SK-N-SH treated with all-trans-retinoic acid at 6 μM for 48 hours (cell line): ENCODE results near the gene TMEM25.

ENCODE experiments used
- ATAC-seq: fragments of 200-7000 bp; cut with Tn5 transposase; 3 replicates; pipeline ENCODE4 v1.9.1; 2020; ENCODE audit warnings: mild to moderate bottlenecking, moderate library complexity
- ARNTL ChIP-seq: fragments of 450-650 bp; formaldehyde crosslinking; IDR thresholded peaks from 2 replicates; pipeline ENCODE4 v1.5.0; 2020; ENCODE audit warnings: low read depth, mild to moderate bottlenecking, moderate library complexity, borderline replicate concordance
- BACH2 ChIP-seq: fragments of 250-450 bp; sonication (Bioruptor Pico); IDR thresholded peaks from 2 replicates; pipeline ENCODE4 v1.9.0; 2021; ENCODE audit warnings: mild to moderate bottlenecking, borderline replicate concordance
- CSDC2 ChIP-seq: fragments of 250-450 bp; sonication (Bioruptor Pico); IDR thresholded peaks from 2 replicates; pipeline ENCODE4 v1.5.0; 2020; ENCODE audit warnings: mild to moderate bottlenecking, moderate library complexity
- ESRRG ChIP-seq: fragments of 250-450 bp; sonication (Bioruptor Pico); IDR thresholded peaks from 2 replicates; pipeline ENCODE4 v1.6.1; 2021; ENCODE audit warnings: mild to moderate bottlenecking
- GLIS3 ChIP-seq: fragments of 250-450 bp; sonication (Bioruptor Pico); IDR thresholded peaks from 2 replicates; pipeline ENCODE4 v1.5.0; 2020; ENCODE audit warnings: mild to moderate bottlenecking, moderate library complexity
- OSR1 ChIP-seq: fragments of 250-450 bp; sonication (Bioruptor Pico); IDR thresholded peaks from 2 replicates; pipeline ENCODE4 v1.8.0; 2022; ENCODE audit warnings: moderate library complexity, mild to moderate bottlenecking, inconsistent platforms
- PATZ1 ChIP-seq: fragments of 250-450 bp; sonication (Bioruptor Pico); IDR thresholded peaks from 2 replicates; pipeline ENCODE4 v1.8.0; 2020; ENCODE audit warnings: mild to moderate bottlenecking, moderate library complexity, borderline replicate concordance
- PPARA ChIP-seq: fragments of 250-450 bp; sonication (Bioruptor Pico); IDR thresholded peaks from 2 replicates; pipeline ENCODE4 v1.5.0; 2020; ENCODE audit warnings: mild to moderate bottlenecking, borderline replicate concordance
- SNAI2 ChIP-seq: fragments of 250-450 bp; sonication (Bioruptor Pico); IDR thresholded peaks from 2 replicates; pipeline ENCODE4 v1.5.0; 2020; ENCODE audit warnings: mild to moderate bottlenecking, moderate library complexity
- TCF4 ChIP-seq: fragments of 250-450 bp; sonication (Bioruptor Pico); IDR thresholded peaks from 2 replicates; pipeline ENCODE4 v1.8.0; 2021; ENCODE audit warnings: mild to moderate bottlenecking, moderate library complexity, borderline replicate concordance
- TOX ChIP-seq: fragments of 250-450 bp; sonication (Bioruptor Pico); IDR thresholded peaks from 2 replicates; pipeline ENCODE4 v1.8.0; 2021; ENCODE audit warnings: mild to moderate bottlenecking, moderate library complexity, borderline replicate concordance
- TSHZ2 ChIP-seq: fragments of 250-450 bp; sonication (Bioruptor Pico); IDR thresholded peaks from 2 replicates; pipeline ENCODE4 v1.5.0; 2020; ENCODE audit warnings: mild to moderate bottlenecking, moderate library complexity
- ZC3H10 ChIP-seq: fragments of 250-450 bp; sonication (Bioruptor Pico); IDR thresholded peaks from 2 replicates; pipeline ENCODE4 v1.5.1; 2021; ENCODE audit warnings: mild to moderate bottlenecking, moderate library complexity
- ZFP3 ChIP-seq: fragments of 250-450 bp; sonication (Bioruptor Pico); IDR thresholded peaks from 2 replicates; pipeline ENCODE4 v1.5.0; 2020; ENCODE audit warnings: mild to moderate bottlenecking, moderate library complexity
- ZFP30 ChIP-seq: fragments of 450-650 bp; formaldehyde crosslinking; IDR thresholded peaks from 2 replicates; pipeline ENCODE4 v1.5.0; 2022; ENCODE audit warnings: mild to moderate bottlenecking, moderate library complexity
- ZNF565 ChIP-seq: fragments of 450-650 bp; formaldehyde crosslinking; conservative IDR thresholded peaks from 2 replicates; pipeline ENCODE4 v1.5.0; 2020; ENCODE audit warnings: low read depth, mild to moderate bottlenecking, moderate library complexity
- ZNF70 ChIP-seq: fragments of 450-650 bp; formaldehyde crosslinking; IDR thresholded peaks from 2 replicates; pipeline ENCODE4 v1.5.0; 2020; ENCODE audit warnings: mild to moderate bottlenecking, moderate library complexity
- ZNF8 ChIP-seq: fragments of 450-650 bp; formaldehyde crosslinking; IDR thresholded peaks from 2 replicates; pipeline ENCODE4 v1.5.0; 2020; ENCODE audit warnings: mild to moderate bottlenecking, moderate library complexity
- TF ChIP-seq, protein P1 (sequence below): fragments of 250-450 bp; sonication (Bioruptor Pico); IDR thresholded peaks from 2 replicates; pipeline ENCODE4 v1.5.1; 2021; ENCODE audit warnings: mild to moderate bottlenecking, moderate library complexity
- TF ChIP-seq, protein P2 (sequence below): fragments of 250-450 bp; sonication (Bioruptor Pico); IDR thresholded peaks from 2 replicates; pipeline ENCODE4 v1.8.0; 2021; ENCODE audit warnings: low read depth, mild to moderate bottlenecking, moderate library complexity, borderline replicate concordance
- TF ChIP-seq, protein P3 (sequence below): fragments of 250-450 bp; sonication (Bioruptor Pico); IDR thresholded peaks from 2 replicates; pipeline ENCODE4 v1.5.1; 2020; ENCODE audit warnings: low read depth, mild to moderate bottlenecking, moderate library complexity

The TMEM25 gene

DNA sequence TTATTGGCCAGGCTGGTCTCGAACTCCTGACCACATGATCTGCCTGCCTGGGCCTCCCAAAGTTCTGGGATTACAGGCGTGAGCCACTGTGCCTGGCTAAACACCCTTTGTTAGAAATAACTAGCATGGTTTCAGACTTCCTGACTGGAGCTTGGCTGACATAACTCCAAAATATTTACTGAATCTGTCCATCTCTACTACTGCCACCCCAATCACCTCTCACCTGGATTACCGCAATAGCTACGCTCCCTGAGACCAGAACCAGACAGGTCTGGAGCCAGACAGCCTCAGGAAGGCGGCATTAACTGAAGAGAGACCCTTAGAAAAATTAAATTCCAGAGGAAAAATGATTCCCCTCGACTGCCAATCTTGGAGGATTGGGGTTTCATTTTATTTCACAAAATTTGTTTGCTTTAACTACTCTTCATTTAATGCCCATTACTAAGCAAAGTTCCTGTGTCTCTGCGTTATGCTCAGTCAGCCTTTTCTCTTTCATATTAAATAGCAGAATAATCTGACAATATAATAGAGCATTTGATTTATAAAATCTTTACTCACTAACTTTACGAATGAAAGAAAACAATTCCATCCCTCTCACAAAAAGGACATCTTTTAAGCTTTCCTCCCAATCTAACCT is 13.1 kb downstream of the TMEM25 start:
- TF ChIP-seq GLIS3 (CRISPR knock-in tag) (no peak), ZNF8 (CRISPR knock-in tag) (no peak), ZFP3 (no peak), OSR1 (no peak), BACH2 (CRISPR knock-in tag) (no peak), ZNF70 (CRISPR knock-in tag) (no peak), ARNTL (CRISPR knock-in tag) (no peak), ZFP30 (CRISPR knock-in tag) (no peak), CSDC2 (no peak), TCF4 (CRISPR knock-in tag) (no peak), ZNF565 (CRISPR knock-in tag) (no peak), ESRRG (no peak), SNAI2 (CRISPR knock-in tag) (no peak), PPARA (CRISPR knock-in tag) (no peak)
- TF ChIP-seq, protein P1, sequence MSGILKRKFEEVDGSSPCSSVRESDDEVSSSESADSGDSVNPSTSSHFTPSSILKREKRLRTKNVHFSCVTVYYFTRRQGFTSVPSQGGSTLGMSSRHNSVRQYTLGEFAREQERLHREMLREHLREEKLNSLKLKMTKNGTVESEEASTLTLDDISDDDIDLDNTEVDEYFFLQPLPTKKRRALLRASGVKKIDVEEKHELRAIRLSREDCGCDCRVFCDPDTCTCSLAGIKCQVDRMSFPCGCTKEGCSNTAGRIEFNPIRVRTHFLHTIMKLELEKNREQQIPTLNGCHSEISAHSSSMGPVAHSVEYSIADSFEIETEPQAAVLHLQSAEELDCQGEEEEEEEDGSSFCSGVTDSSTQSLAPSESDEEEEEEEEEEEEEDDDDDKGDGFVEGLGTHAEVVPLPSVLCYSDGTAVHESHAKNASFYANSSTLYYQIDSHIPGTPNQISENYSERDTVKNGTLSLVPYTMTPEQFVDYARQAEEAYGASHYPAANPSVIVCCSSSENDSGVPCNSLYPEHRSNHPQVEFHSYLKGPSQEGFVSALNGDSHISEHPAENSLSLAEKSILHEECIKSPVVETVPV (CRISPR knock-in tag), result no peak
- TF ChIP-seq, protein P2, sequence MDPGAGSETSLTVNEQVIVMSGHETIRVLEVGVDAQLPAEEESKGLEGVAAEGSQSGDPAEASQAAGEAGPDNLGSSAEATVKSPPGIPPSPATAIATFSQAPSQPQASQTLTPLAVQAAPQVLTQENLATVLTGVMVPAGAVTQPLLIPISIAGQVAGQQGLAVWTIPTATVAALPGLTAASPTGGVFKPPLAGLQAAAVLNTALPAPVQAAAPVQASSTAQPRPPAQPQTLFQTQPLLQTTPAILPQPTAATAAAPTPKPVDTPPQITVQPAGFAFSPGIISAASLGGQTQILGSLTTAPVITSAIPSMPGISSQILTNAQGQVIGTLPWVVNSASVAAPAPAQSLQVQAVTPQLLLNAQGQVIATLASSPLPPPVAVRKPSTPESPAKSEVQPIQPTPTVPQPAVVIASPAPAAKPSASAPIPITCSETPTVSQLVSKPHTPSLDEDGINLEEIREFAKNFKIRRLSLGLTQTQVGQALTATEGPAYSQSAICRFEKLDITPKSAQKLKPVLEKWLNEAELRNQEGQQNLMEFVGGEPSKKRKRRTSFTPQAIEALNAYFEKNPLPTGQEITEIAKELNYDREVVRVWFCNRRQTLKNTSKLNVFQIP (CRISPR knock-in tag), result no peak
- ATAC-seq, result no peak

GRCh38 chr11:118544647-118545010 is 13.6 kb downstream of the TMEM25 start:
- ATAC-seq, result no peak
- TF ChIP-seq ZC3H10 (CRISPR knock-in tag), result no peak

- ATAC-seq, result no peak
- TF ChIP-seq OSR1 (no peak), PATZ1 (no peak), TCF4 (CRISPR knock-in tag) (no peak), ZFP3 (no peak), ESRRG (no peak), ZNF8 (CRISPR knock-in tag) (no peak), CSDC2 (no peak), GLIS3 (CRISPR knock-in tag) (no peak), ZFP30 (CRISPR knock-in tag) (no peak)
- TF ChIP-seq, protein P3, sequence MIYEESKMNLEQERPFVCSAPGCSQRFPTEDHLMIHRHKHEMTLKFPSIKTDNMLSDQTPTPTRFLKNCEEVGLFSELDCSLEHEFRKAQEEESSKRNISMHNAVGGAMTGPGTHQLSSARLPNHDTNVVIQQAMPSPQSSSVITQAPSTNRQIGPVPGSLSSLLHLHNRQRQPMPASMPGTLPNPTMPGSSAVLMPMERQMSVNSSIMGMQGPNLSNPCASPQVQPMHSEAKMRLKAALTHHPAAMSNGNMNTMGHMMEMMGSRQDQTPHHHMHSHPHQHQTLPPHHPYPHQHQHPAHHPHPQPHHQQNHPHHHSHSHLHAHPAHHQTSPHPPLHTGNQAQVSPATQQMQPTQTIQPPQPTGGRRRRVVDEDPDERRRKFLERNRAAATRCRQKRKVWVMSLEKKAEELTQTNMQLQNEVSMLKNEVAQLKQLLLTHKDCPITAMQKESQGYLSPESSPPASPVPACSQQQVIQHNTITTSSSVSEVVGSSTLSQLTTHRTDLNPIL (CRISPR knock-in tag), result no peak
- TF ChIP-seq, protein P2 (CRISPR knock-in tag), result no peak
Measured at GRCh38 chr11:118545533-118545932, 14.5 kb downstream of the TMEM25 start.

DNA sequence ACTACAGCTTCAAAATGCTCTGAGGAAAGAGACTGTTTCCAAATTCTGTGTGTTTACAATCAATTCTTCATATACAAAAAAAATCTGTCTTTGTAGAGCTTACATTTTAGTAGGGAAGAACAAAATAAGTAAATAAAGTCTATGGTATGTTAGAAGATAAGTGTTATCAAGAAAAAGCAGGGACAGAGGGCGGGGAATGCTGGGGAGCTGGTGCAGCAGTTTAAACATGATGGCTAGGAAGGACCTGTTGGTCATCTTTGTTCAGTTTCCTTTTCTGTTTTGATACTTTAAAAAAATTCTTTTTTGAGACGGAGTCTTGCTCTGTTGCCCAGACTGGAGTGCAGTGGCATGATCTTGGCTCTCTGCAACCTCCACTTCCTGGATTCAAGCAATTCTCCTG is 16.1 kb downstream of the TMEM25 start:
- ATAC-seq, result no peak
- TF ChIP-seq TSHZ2, result no peak
- TF ChIP-seq, protein P3 (CRISPR knock-in tag), result no peak
- no peak for TF ChIP-seq ZNF8 (CRISPR knock-in tag)
- TF ChIP-seq TOX (CRISPR knock-in tag), result no peak
- TF ChIP-seq, protein P2 (CRISPR knock-in tag), result no peak
